ENCODE data around the gene CCDC69.
"Not testable (repeated sequence)": the region's sequence is repeated elsewhere in the genome, so short reads cannot be mapped to it uniquely, and the experiment has no call there.

The CCDC69 gene

GRCh38 chr5:151223447-151224264 lies at the start of gene CCDC69:
TSS of gene CCDC69 (minus strand) at chr5:151224092. CDS start at chr5:151223970, 122 bp downstream.
- FAIRE-seq, result no peak
- DNase-seq (ENCODE audit: low spot score), result peak; percentile 89

- no peak for FAIRE-seq
- DNase-seq (ENCODE audit: low spot score), result no peak
Observed at GRCh38 chr5:151271336-151271735, 47.4 kb upstream of the CCDC69 start.

- no peak for DNase-seq (ENCODE audit: low spot score)
- FAIRE-seq, result no peak
Observed at GRCh38 chr5:151270599-151270998, 46.7 kb upstream of the CCDC69 start.

GRCh38 chr5:151267491-151268260 lies 43.8 kb upstream of the CCDC69 start:
- no peak for DNase-seq (ENCODE audit: low spot score)
- no peak for FAIRE-seq

- no peak for DNase-seq (ENCODE audit: low spot score)
- FAIRE-seq, result no peak
Observed at GRCh38 chr5:151264113-151264512, 40.2 kb upstream of the CCDC69 start.

- FAIRE-seq (no peak), DNase-seq (ENCODE audit: low spot score) (no peak)
Observed at GRCh38 chr5:151262532-151262931, 38.6 kb upstream of the CCDC69 start.

GRCh38 chr5:151259931-151260330 lies 36.0 kb upstream of the CCDC69 start:
- DNase-seq (ENCODE audit: low spot score) (no peak), FAIRE-seq (no peak)

- FAIRE-seq (no peak), DNase-seq (ENCODE audit: low spot score) (no peak)
Observed at GRCh38 chr5:151258816-151259215, 34.9 kb upstream of the CCDC69 start.

- no peak for FAIRE-seq
- no peak for DNase-seq (ENCODE audit: low spot score)
Observed at GRCh38 chr5:151258201-151258611, 34.3 kb upstream of the CCDC69 start.

GRCh38 chr5:151257731-151258181 lies 33.9 kb upstream of the CCDC69 start:
- peak; percentile 35 for FAIRE-seq
- no peak for DNase-seq (ENCODE audit: low spot score)

GRCh38 chr5:151255621-151256286 lies 31.9 kb upstream of the CCDC69 start:
- FAIRE-seq (no peak), DNase-seq (ENCODE audit: low spot score) (no peak)

- not testable (repeated sequence) for DNase-seq (ENCODE audit: low spot score); FAIRE-seq
Observed at GRCh38 chr5:151254990-151255389, 31.1 kb upstream of the CCDC69 start.

- FAIRE-seq (peak; percentile 5), DNase-seq (ENCODE audit: low spot score) (no peak)
Observed at GRCh38 chr5:151254556-151254955, 30.7 kb upstream of the CCDC69 start.

GRCh38 chr5:151253605-151253950 lies 29.7 kb upstream of the CCDC69 start:
- DNase-seq (ENCODE audit: low spot score) (no peak), FAIRE-seq (no peak)

- FAIRE-seq (peak; percentile 86), DNase-seq (ENCODE audit: low spot score) (peak; percentile 98)
Observed at GRCh38 chr5:151252762-151253604, 29.1 kb upstream of the CCDC69 start, which contains the start of gene GM2A. TSS of gene GM2A (plus strand) at chr5:151253185. CDS start at chr5:151253217, 32 bp downstream.

- FAIRE-seq (no peak), DNase-seq (ENCODE audit: low spot score) (no peak)
Observed at GRCh38 chr5:151251621-151252020, 27.7 kb upstream of the CCDC69 start.

- FAIRE-seq (no peak), DNase-seq (ENCODE audit: low spot score) (no peak)
Observed at GRCh38 chr5:151251001-151251551, 27.2 kb upstream of the CCDC69 start.

GRCh38 chr5:151250346-151251000 lies 26.6 kb upstream of the CCDC69 start:
- DNase-seq (ENCODE audit: low spot score) (no peak), FAIRE-seq (no peak)

GRCh38 chr5:151249281-151249680 lies 25.4 kb upstream of the CCDC69 start:
- FAIRE-seq (no peak), DNase-seq (ENCODE audit: low spot score) (no peak)

- DNase-seq (ENCODE audit: low spot score), result no peak
- FAIRE-seq, result no peak
Observed at GRCh38 chr5:151248651-151249050, 24.8 kb upstream of the CCDC69 start.

Data from urothelium cell line (cell line).